HCT116 (cell line): ENCODE measurements around the gene TMED10. TPM values are rescaled to one million over a fixed set of nuclear protein-coding genes. Genes with fewer than 3 reads are reported as not detected.

Experiments used
- ATAC-seq: fragments of 200-7000 bp; cut with Tn5 transposase; 2 replicates; pipeline ENCODE4 v1.9.1; 2020; ENCODE audit warnings: mild to moderate bottlenecking, moderate library complexity
- BruUV-seq: library from RNA; stranded (reverse); fragments of 400-500 nt; replicated peaks from 2 replicates; lab custom pipeline; 2021; lab: Mats Ljungman, UMichigan
- CTCF ChIA-PET: fragments of 300-600 bp; sonication (Branson Sonifier 250); formaldehyde crosslinking; loops from one replicate; lab custom pipeline; 2021; ENCODE audit warnings: antibody characterized with exemption; lab: Charles Lee
- POLR2A ChIA-PET: fragments of 300-600, 350-600 bp; sonication (Branson Sonifier 250); formaldehyde crosslinking; loops from one replicate; lab custom pipeline; 2021; ENCODE audit warnings: antibody characterized with exemption; lab: Charles Lee
- RAD21 ChIA-PET, 2 experiments: fragments of 300-600 bp; sonication (Branson Sonifier 250); formaldehyde crosslinking; loops; one replicate each; lab custom pipeline; 2023; ENCODE audit warnings: low total read pairs in 2 of 2; ENCODE audit not compliant: uncharacterized antibody in 2 of 2, unreplicated experiment in 2 of 2, low non-redundant PET in 1 of 2; lab: Charles Lee
- DNase-seq: peaks from one replicate; pipeline ENCODE4 v3.0.0-alpha.2; 2010; ENCODE audit warnings: low read depth, low spot score
- H2AFZ ChIP-seq: fragments of 200-600 bp; shearing (Covaris generic), sonication (generic); 2 replicates; pipeline ENCODE4 v1.6.1; 2017; ENCODE audit warnings: low read depth, mixed run types, mixed read lengths, antibody characterized with exemption, low read length; ENCODE audit not compliant: poor library complexity, severe bottlenecking
- H3K27ac ChIP-seq: 2 replicates; pipeline ENCODE4 v1.5.1; 2012; ENCODE audit warnings: low read depth, low read length
- H3K27me3 ChIP-seq: fragments of 200-600 bp; sonication (generic); 2 replicates; pipeline ENCODE4 v1.6.1; 2016; ENCODE audit warnings: mixed run types, low read length, mixed read lengths; ENCODE audit not compliant: insufficient read depth
- H3K36me3 ChIP-seq, 2 experiments: fragments of 200-500 bp in 1 of 2; fragments of 200-600 bp in 1 of 2; sonication (Bioruptor generic) in 1 of 2; sonication (generic) in 1 of 2; 2 replicates each; pipeline versions ENCODE4 v1.5.1 to v1.6.1; 2014 to 2016; ENCODE audit warnings: low read length in 2 of 2, inconsistent platforms in 1 of 2, mixed read lengths in 1 of 2, mixed run types in 1 of 2; ENCODE audit not compliant: insufficient read depth in 2 of 2, control insufficient read depth in 1 of 2
- H3K4me1 ChIP-seq, 2 experiments: fragments of 200-600 bp in 1 of 2; sonication (generic) in 1 of 2; 2 replicates each; pipeline versions ENCODE4 v1.5.1 to v1.6.1; 2012 to 2017; ENCODE audit warnings: low read length in 2 of 2, inconsistent platforms in 1 of 2, mild to moderate bottlenecking in 1 of 2, mixed read lengths in 1 of 2, mixed run types in 1 of 2, moderate library complexity in 1 of 2; ENCODE audit not compliant: insufficient read depth in 2 of 2, control insufficient read depth in 1 of 2
- H3K4me2 ChIP-seq: fragments of 200-600 bp; sonication (generic); 2 replicates; pipeline ENCODE4 v1.6.1; 2017; ENCODE audit warnings: mixed run types, low read length, mixed read lengths
- H3K4me3 ChIP-seq, 2 experiments: fragments of 200-600 bp in 1 of 2; sonication (generic) in 1 of 2; replicated peaks in 1 of 2; 2 replicates each; pipeline ENCODE4 v1.5.1; 2011 to 2016; ENCODE audit warnings: low read length in 2 of 2, control low read depth in 1 of 2, low read depth in 1 of 2, mild to moderate bottlenecking in 1 of 2, mixed read lengths in 1 of 2, mixed run types in 1 of 2
- H3K79me2 ChIP-seq: fragments of 200-600 bp; sonication (generic); 2 replicates; pipeline ENCODE4 v1.6.1; 2017; ENCODE audit warnings: mild to moderate bottlenecking, mixed run types, low read length, moderate library complexity, mixed read lengths; ENCODE audit not compliant: insufficient read depth
- H3K9ac ChIP-seq: fragments of 200-600 bp; sonication (generic); 2 replicates; pipeline ENCODE4 v1.6.1; 2016; ENCODE audit warnings: low read length, mixed read lengths
- H3K9me2 ChIP-seq: fragments of 200-600 bp; sonication (generic), shearing (Covaris generic); 2 replicates; pipeline ENCODE4 v1.6.1; 2017; ENCODE audit warnings: mixed run types, mild to moderate bottlenecking, moderate library complexity; ENCODE audit not compliant: insufficient read depth
- H3K9me3 ChIP-seq, 2 experiments: fragments of 200-500 bp in 1 of 2; fragments of 200-600 bp in 1 of 2; sonication (Bioruptor generic) in 1 of 2; sonication (generic) in 1 of 2; 2 replicates each; pipeline ENCODE4 v1.6.1; 2014 to 2017; ENCODE audit warnings: low read length in 2 of 2, mixed read lengths in 2 of 2, inconsistent platforms in 1 of 2, low read depth in 1 of 2, mild to moderate bottlenecking in 1 of 2, mixed run types in 1 of 2, moderate library complexity in 1 of 2; ENCODE audit not compliant: control insufficient read depth in 1 of 2, insufficient read depth in 1 of 2
- H4K20me1 ChIP-seq: fragments of 200-600 bp; sonication (generic), shearing (Covaris generic); 2 replicates; pipeline ENCODE4 v1.6.1; 2017; ENCODE audit warnings: mixed run types, mild to moderate bottlenecking, moderate library complexity; ENCODE audit not compliant: insufficient read depth
- ATF3 ChIP-seq: IDR thresholded peaks from 2 replicates; pipeline ENCODE4 v1.6.1; 2012
- MAX ChIP-seq: IDR thresholded peaks from 2 replicates; pipeline ENCODE4 v1.6.1; 2012
- POLR2AphosphoS5 ChIP-seq: IDR thresholded peaks from 2 replicates; pipeline ENCODE4 v1.6.1; 2011; ENCODE audit warnings: mild to moderate bottlenecking, low read depth, low read length, moderate library complexity
- TCF7L2 ChIP-seq: IDR thresholded peaks from 2 replicates; pipeline ENCODE4 v1.7.0; 2011; ENCODE audit warnings: borderline replicate concordance, inconsistent platforms; ENCODE audit not compliant: insufficient read depth, insufficient read length; ENCODE audit errors: extremely low read depth
- YY1 ChIP-seq: IDR thresholded peaks from 2 replicates; pipeline ENCODE4 v1.6.1; 2011; ENCODE audit warnings: low read length, low read depth, moderate library complexity, mild to moderate bottlenecking; ENCODE audit not compliant: insufficient replicate concordance; ENCODE audit errors: extremely low read depth
- ZFX ChIP-seq: fragments of 450-650 bp; IDR thresholded peaks from 2 replicates; pipeline ENCODE4 v1.6.1; 2017
- intact Hi-C: fragments of 100-400 bp; cut with micrococcal nuclease; formaldehyde crosslinking; loops from 2 replicates; pipeline ENCODE4 v1.10.0; 2022
- total RNA-seq: library from RNA; stranded (reverse); gene quantifications from one replicate; pipeline ENCODE4 v1.2.1, GENCODE V29; 2021; ENCODE audit not compliant: unreplicated experiment

The TMED10 gene
- total RNA-seq, 1 experiment from 2014 or later: 303 TPM

- BruUV-seq: no TSS peak
- peaks cover 0 to 4% of the 10 kb centered on the region in 2 experiments; a peak in 1 of 4 replicates for H3K4me1 ChIP-seq
- peaks cover 97% of the 10 kb centered on the region for H3K79me2 ChIP-seq
- no peak overlapping the region for H3K27ac ChIP-seq
- H3K9me3 ChIP-seq: no peaks in the 10 kb centered on the region
- H4K20me1 ChIP-seq: no peaks in the 10 kb centered on the region
- no peaks in the 10 kb centered on the region for H3K9me2 ChIP-seq
- no peak overlapping the region for H3K9ac ChIP-seq
- no peak for TF ChIP-seq MAX
- no peak for TF ChIP-seq POLR2AphosphoS5
- TF ChIP-seq TCF7L2: no peak
- TF ChIP-seq ATF3: no peak
- TF ChIP-seq YY1: no peak
- no peaks in the 10 kb centered on the region for H3K36me3 ChIP-seq
- H3K4me2 ChIP-seq: no peak overlapping the region
- ChIA-PET POLR2A (no interaction called here), CTCF (no interaction called here), RAD21 (no interaction called here)
- H3K27me3 ChIP-seq: no peaks in the 10 kb centered on the region
- H3K4me3 ChIP-seq: no peak overlapping the region
- intact Hi-C loops: no loop called here
- DNase-seq: no peak
- no peak for ATAC-seq
- no peak overlapping the region for H2AFZ ChIP-seq
These were observed 9.1 kb downstream of the TMED10 start for GRCh38 chr14:75167325-75167724.

GRCh38 chr14:75165586-75166391 lies 10.6 kb downstream of the TMED10 start:
- TF ChIP-seq TCF7L2 (no peak), ZFX (no peak)
- H3K4me1 ChIP-seq: peaks cover 0 to 4% of the 10 kb centered on the region in 2 experiments; a peak in 2 of 4 replicates
- intact Hi-C loops: no loop called here
- no peaks in the 10 kb centered on the region for H3K36me3 ChIP-seq
- no peak overlapping the region for H3K4me2 ChIP-seq
- no peak overlapping the region for H3K4me3 ChIP-seq
- no peaks in the 10 kb centered on the region for H3K27me3 ChIP-seq
- H3K27ac ChIP-seq: no peak overlapping the region
- no TSS peak for BruUV-seq
- POLR2A ChIA-PET: no interaction called here
- H3K9me3 ChIP-seq: no peaks in the 10 kb centered on the region
- no peak overlapping the region for H3K9ac ChIP-seq
- H3K79me2 ChIP-seq: peaks cover 97% of the 10 kb centered on the region
- H2AFZ ChIP-seq: no peak overlapping the region
- H4K20me1 ChIP-seq: no peaks in the 10 kb centered on the region
- DNase-seq (no peak), ATAC-seq (no peak)
- RAD21 ChIA-PET: no interaction called here
- CTCF ChIA-PET: interaction anchor here (0.6 kb wide), 1 partner anchor 359 kb away, joined by 3 read pairs; no protein-coding TSS in a partner anchor
- H3K9me2 ChIP-seq: no peaks in the 10 kb centered on the region
